ENCODE measurements around the gene SFXN3. TPM values are rescaled to one million over a fixed set of nuclear protein-coding genes. Genes with fewer than 3 reads are reported as not detected.
A peak's percentile ranks its signal among the peaks of the same experiment; 100 is the strongest.

SFXN3 gene
- total RNA-seq, 1 experiment from 2014 or later = 5.6 TPM

- peak overlapping the region; percentile 53; the same call in 1 of the 2 replicates for H3K27ac Mint-ChIP-seq
- POLR2A ChIA-PET = interaction anchor here (1.3 to 1.4 kb wide), 2 partner anchors 9 to 10 kb away, joined by 4 to 5 read pairs; partner anchors contain the start of gene LZTS2
Measured at GRCh38 chr10:101007915-101008822, 22.9 kb upstream of the SFXN3 start.

GRCh38 chr10:101008823-101009423, 22.1 kb upstream of the SFXN3 start:
- no peak overlapping the region for H3K4me3 Mint-ChIP-seq
- H3K27ac Mint-ChIP-seq = no peak overlapping the region; the same call in 1 of the 2 replicates
- ATAC-seq = no peak
- H3K9me3 Mint-ChIP-seq = no peaks in the 10 kb centered on the region
- H3K27me3 Mint-ChIP-seq (ENCODE audit: low read depth) = no peaks in the 10 kb centered on the region; the same call in 1 of the 2 replicates
- TF ChIP-seq ZNF512 (CRISPR knock-in tag; IDR thresholded peaks at IDR 0.05; ENCODE audit: borderline replicate concordance) = no peak
- DNase-seq (ENCODE audit: low spot score) = no peak
- H3K4me1 Mint-ChIP-seq = peaks cover 23% of the 10 kb centered on the region
- peaks cover 9% of the 10 kb centered on the region for H3K36me3 Mint-ChIP-seq
- CTCF ChIA-PET = interaction anchor here (1.2 to 7.2 kb wide), 5 partner anchors 10 to 41 kb away, joined by 4 to 273 read pairs (median 6); partner anchors contain the start of genes LZTS2 and SEMA4G
- POLR2A ChIA-PET = interaction anchor here (1.3 to 1.4 kb wide), 2 partner anchors 9 to 10 kb away, joined by 4 to 5 read pairs; partner anchors contain the start of gene LZTS2

More at GRCh38 chr10:101007915-101008822, 22.9 kb upstream of the SFXN3 start:
- Mint-ChIP-seq H3K4me1 (peaks cover 19% of the 10 kb centered on the region), H3K27me3 (ENCODE audit: low read depth) (no peaks in the 10 kb centered on the region; the same call in 1 of the 2 replicates), H3K9me3 (no peaks in the 10 kb centered on the region), H3K36me3 (peaks cover 11% of the 10 kb centered on the region), H3K4me3 (no peak overlapping the region)
- ATAC-seq = no peak
- no peak for DNase-seq (ENCODE audit: low spot score)
- CTCF ChIA-PET = interaction anchor here (1.2 to 7.2 kb wide), 8 partner anchors 10 to 153 kb away, joined by 3 to 273 read pairs (median 6); partner anchors contain the start of genes LZTS2 and SEMA4G
- no peak for TF ChIP-seq FOXK1 (CRISPR knock-in tag; IDR thresholded peaks at IDR 0.05)
- no peak for TF ChIP-seq ZNF416 (CRISPR knock-in tag; IDR thresholded peaks at IDR 0.05)
- TF ChIP-seq NR1H2 (CRISPR knock-in tag; IDR thresholded peaks at IDR 0.05) = no peak
- no peak for TF ChIP-seq ZNF121 (CRISPR knock-in tag; IDR thresholded peaks at IDR 0.05)
- TF ChIP-seq, protein P1, sequence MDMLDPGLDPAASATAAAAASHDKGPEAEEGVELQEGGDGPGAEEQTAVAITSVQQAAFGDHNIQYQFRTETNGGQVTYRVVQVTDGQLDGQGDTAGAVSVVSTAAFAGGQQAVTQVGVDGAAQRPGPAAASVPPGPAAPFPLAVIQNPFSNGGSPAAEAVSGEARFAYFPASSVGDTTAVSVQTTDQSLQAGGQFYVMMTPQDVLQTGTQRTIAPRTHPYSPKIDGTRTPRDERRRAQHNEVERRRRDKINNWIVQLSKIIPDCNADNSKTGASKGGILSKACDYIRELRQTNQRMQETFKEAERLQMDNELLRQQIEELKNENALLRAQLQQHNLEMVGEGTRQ (CRISPR knock-in tag; IDR thresholded peaks at IDR 0.05) = no peak
- TF ChIP-seq PRRX2 (CRISPR knock-in tag; IDR thresholded peaks at IDR 0.05) = no peak
- no peak for TF ChIP-seq NFYB (CRISPR knock-in tag; conservative IDR thresholded peaks at IDR 0.05; ENCODE audit: low read depth)
- no peak for TF ChIP-seq ZNF263 (CRISPR knock-in tag; IDR thresholded peaks at IDR 0.05; ENCODE audit: low read depth)
- no peak for TF ChIP-seq MYBL2 (CRISPR knock-in tag; IDR thresholded peaks at IDR 0.05)
- TF ChIP-seq, protein P2, sequence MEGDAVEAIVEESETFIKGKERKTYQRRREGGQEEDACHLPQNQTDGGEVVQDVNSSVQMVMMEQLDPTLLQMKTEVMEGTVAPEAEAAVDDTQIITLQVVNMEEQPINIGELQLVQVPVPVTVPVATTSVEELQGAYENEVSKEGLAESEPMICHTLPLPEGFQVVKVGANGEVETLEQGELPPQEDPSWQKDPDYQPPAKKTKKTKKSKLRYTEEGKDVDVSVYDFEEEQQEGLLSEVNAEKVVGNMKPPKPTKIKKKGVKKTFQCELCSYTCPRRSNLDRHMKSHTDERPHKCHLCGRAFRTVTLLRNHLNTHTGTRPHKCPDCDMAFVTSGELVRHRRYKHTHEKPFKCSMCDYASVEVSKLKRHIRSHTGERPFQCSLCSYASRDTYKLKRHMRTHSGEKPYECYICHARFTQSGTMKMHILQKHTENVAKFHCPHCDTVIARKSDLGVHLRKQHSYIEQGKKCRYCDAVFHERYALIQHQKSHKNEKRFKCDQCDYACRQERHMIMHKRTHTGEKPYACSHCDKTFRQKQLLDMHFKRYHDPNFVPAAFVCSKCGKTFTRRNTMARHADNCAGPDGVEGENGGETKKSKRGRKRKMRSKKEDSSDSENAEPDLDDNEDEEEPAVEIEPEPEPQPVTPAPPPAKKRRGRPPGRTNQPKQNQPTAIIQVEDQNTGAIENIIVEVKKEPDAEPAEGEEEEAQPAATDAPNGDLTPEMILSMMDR (IDR thresholded peaks at IDR 0.05) = no peak
- no peak for TF ChIP-seq ZMAT4 (CRISPR knock-in tag; IDR thresholded peaks at IDR 0.05)
- TF ChIP-seq RELA (CRISPR knock-in tag; IDR thresholded peaks at IDR 0.05; ENCODE audit: borderline replicate concordance) = no peak
- TF ChIP-seq, protein P3, sequence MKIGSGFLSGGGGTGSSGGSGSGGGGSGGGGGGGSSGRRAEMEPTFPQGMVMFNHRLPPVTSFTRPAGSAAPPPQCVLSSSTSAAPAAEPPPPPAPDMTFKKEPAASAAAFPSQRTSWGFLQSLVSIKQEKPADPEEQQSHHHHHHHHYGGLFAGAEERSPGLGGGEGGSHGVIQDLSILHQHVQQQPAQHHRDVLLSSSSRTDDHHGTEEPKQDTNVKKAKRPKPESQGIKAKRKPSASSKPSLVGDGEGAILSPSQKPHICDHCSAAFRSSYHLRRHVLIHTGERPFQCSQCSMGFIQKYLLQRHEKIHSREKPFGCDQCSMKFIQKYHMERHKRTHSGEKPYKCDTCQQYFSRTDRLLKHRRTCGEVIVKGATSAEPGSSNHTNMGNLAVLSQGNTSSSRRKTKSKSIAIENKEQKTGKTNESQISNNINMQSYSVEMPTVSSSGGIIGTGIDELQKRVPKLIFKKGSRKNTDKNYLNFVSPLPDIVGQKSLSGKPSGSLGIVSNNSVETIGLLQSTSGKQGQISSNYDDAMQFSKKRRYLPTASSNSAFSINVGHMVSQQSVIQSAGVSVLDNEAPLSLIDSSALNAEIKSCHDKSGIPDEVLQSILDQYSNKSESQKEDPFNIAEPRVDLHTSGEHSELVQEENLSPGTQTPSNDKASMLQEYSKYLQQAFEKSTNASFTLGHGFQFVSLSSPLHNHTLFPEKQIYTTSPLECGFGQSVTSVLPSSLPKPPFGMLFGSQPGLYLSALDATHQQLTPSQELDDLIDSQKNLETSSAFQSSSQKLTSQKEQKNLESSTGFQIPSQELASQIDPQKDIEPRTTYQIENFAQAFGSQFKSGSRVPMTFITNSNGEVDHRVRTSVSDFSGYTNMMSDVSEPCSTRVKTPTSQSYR (CRISPR knock-in tag; IDR thresholded peaks at IDR 0.05) = no peak
- TF ChIP-seq, protein P4, sequence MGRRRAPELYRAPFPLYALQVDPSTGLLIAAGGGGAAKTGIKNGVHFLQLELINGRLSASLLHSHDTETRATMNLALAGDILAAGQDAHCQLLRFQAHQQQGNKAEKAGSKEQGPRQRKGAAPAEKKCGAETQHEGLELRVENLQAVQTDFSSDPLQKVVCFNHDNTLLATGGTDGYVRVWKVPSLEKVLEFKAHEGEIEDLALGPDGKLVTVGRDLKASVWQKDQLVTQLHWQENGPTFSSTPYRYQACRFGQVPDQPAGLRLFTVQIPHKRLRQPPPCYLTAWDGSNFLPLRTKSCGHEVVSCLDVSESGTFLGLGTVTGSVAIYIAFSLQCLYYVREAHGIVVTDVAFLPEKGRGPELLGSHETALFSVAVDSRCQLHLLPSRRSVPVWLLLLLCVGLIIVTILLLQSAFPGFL (CRISPR knock-in tag; IDR thresholded peaks at IDR 0.05; ENCODE audit: borderline replicate concordance) = no peak

Measured in WTC11 (cell line).